ENCODE measurements around the gene ALKBH7.

Gene ALKBH7

GRCh38 chr19:6424195-6424938 lies 51.8 kb downstream of the ALKBH7 start, which contains the start of gene KHSRP:
Gene KHSRP, minus strand, starts transcription at chr19:6424811. Its CDS starts 110 bp downstream, at chr19:6424701.
- DNase-seq (ENCODE audit: low read depth), result no peak
